GM23338 (cell line): ENCODE data around the gene SND1. TPM values are rescaled to one million over a fixed set of nuclear protein-coding genes. Genes with fewer than 3 reads are reported as not detected.
A peak's percentile ranks its signal among the peaks of the same experiment; 100 is the strongest.

ENCODE experiments used
- ATAC-seq: fragments of 200-7000 bp; cut with Tn5 transposase; 3 replicates; pipeline ENCODE4 v1.9.1; 2020
- DNase-seq: peaks from one replicate; pipeline ENCODE4 v3.0.0-alpha.2; 2015; ENCODE audit warnings: low spot score
- H2AFZ ChIP-seq: fragments of 200-600 bp; sonication (generic); 2 replicates; pipeline ENCODE4 v1.8.0; 2016; ENCODE audit warnings: antibody characterized with exemption, mild to moderate bottlenecking, moderate library complexity
- H3F3A ChIP-seq: fragments of 200-600 bp; sonication (generic); replicated peaks from 2 replicates; pipeline ENCODE4 v1.8.0; 2017; ENCODE audit warnings: antibody characterized with exemption, mixed run types, low read depth
- H3K27ac ChIP-seq: fragments of 200-600 bp; sonication (generic); 2 replicates; pipeline ENCODE4 v1.6.1; 2016; ENCODE audit warnings: low read depth
- H3K27me3 ChIP-seq: fragments of 200-600 bp; sonication (generic); 2 replicates; pipeline ENCODE4 v1.8.0; 2016; ENCODE audit warnings: mild to moderate bottlenecking, mixed run types, moderate library complexity; ENCODE audit not compliant: insufficient read depth
- H3K36me3 ChIP-seq: fragments of 200-600 bp; sonication (generic); 2 replicates; pipeline ENCODE4 v1.8.0; 2016; ENCODE audit warnings: mild to moderate bottlenecking; ENCODE audit not compliant: insufficient read depth
- H3K4me1 ChIP-seq: fragments of 200-600 bp; sonication (generic); 2 replicates; pipeline ENCODE4 v1.8.0; 2016; ENCODE audit warnings: mild to moderate bottlenecking, moderate library complexity; ENCODE audit not compliant: insufficient read depth
- H3K4me2 ChIP-seq: fragments of 200-600 bp; sonication (generic); 2 replicates; pipeline ENCODE4 v1.7.1; 2017; ENCODE audit warnings: mixed run types
- H3K4me3 ChIP-seq: fragments of 200-600 bp; sonication (generic); 2 replicates; pipeline ENCODE4 v1.6.1; 2016; ENCODE audit warnings: mixed run types
- H3K79me2 ChIP-seq: fragments of 200-600 bp; sonication (generic); replicated peaks from 2 replicates; pipeline ENCODE4 v1.8.0; 2017; ENCODE audit warnings: mild to moderate bottlenecking; ENCODE audit not compliant: insufficient read depth
- H3K9me2 ChIP-seq: fragments of 200-600 bp; sonication (generic); 2 replicates; pipeline ENCODE4 v1.8.0; 2017; ENCODE audit not compliant: insufficient read depth
- H4K20me1 ChIP-seq: fragments of 200-600 bp; sonication (generic); replicated peaks from 2 replicates; pipeline ENCODE4 v1.8.0; 2017; ENCODE audit warnings: mild to moderate bottlenecking; ENCODE audit not compliant: insufficient read depth
- H3K27ac Mint-ChIP-seq: 2 replicates; pipeline ENCODE4 v1.8.0; 2020; ENCODE audit warnings: inconsistent platforms, mild to moderate bottlenecking, moderate library complexity, mixed read lengths
- H3K27me3 Mint-ChIP-seq: 3 replicates; pipeline ENCODE4 v1.8.0; 2022; ENCODE audit warnings: low read depth, mild to moderate bottlenecking, moderate library complexity, mixed read lengths, inconsistent platforms; ENCODE audit not compliant: insufficient read depth, poor library complexity
- H3K36me3 Mint-ChIP-seq: 3 replicates; pipeline ENCODE4 v1.8.0; 2021; ENCODE audit warnings: low read depth, mild to moderate bottlenecking, inconsistent platforms, moderate library complexity, mixed read lengths
- H3K4me1 Mint-ChIP-seq: 3 replicates; pipeline ENCODE4 v1.8.0; 2020; ENCODE audit warnings: mild to moderate bottlenecking, inconsistent platforms, mixed read lengths
- H3K4me3 Mint-ChIP-seq: 3 replicates; pipeline ENCODE4 v1.8.0; 2021; ENCODE audit warnings: moderate library complexity, mild to moderate bottlenecking, inconsistent platforms, mixed read lengths
- H3K9me3 Mint-ChIP-seq: 3 replicates; pipeline ENCODE4 v1.8.0; 2020; ENCODE audit warnings: moderate library complexity, mild to moderate bottlenecking, inconsistent platforms, mixed read lengths
- ETS1 ChIP-seq: IDR thresholded peaks from 2 replicates; pipeline ENCODE4 v1.6.1; 2016; ENCODE audit warnings: antibody characterized with exemption
- EZH2 ChIP-seq: fragments of 200-600 bp; sonication (generic); IDR thresholded peaks from one replicate; pipeline ENCODE4 v1.8.0; 2017; ENCODE audit warnings: antibody characterized with exemption, mild to moderate bottlenecking, low read depth; ENCODE audit not compliant: unreplicated experiment
- STAT1 ChIP-seq: IDR thresholded peaks from one replicate; pipeline ENCODE4 v1.6.1; 2016; ENCODE audit warnings: antibody characterized with exemption; ENCODE audit not compliant: unreplicated experiment
- ZNF114 ChIP-seq: fragments of 250-450 bp; sonication (Bioruptor Pico); IDR thresholded peaks from 2 replicates; pipeline ENCODE4 v1.5.0; 2020; ENCODE audit warnings: mild to moderate bottlenecking, moderate library complexity
- ZNF331 ChIP-seq: fragments of 250-450 bp; sonication (Bioruptor Pico); IDR thresholded peaks from 2 replicates; pipeline ENCODE4 v1.5.0; 2020; ENCODE audit warnings: low read depth, mild to moderate bottlenecking, moderate library complexity
- ZNF462 ChIP-seq: fragments of 250-450 bp; sonication (Bioruptor Pico); IDR thresholded peaks from 2 replicates; pipeline ENCODE4 v1.5.0; 2020; ENCODE audit warnings: mild to moderate bottlenecking, moderate library complexity
- polyA plus RNA-seq: library from polyadenylated mRNA; unstranded; fragments of >200 nt; fragmentation: Nextera tagmentation; extraction: Ambion mirVana; gene quantifications from 2 replicates; pipeline ENCODE4 v1.2.1, GENCODE V29; 2016
- total RNA-seq: library from RNA; depleted of rRNA; stranded (reverse); fragments of >200 nt; shearing (Covaris generic); gene quantifications from 2 replicates; pipeline ENCODE4 v1.2.3, GENCODE V29; 2014
- TF ChIP-seq, protein P1 (sequence below), 2 experiments: fragments of 200-600 bp in 1 of 2; sonication (generic) in 1 of 2; conservative IDR thresholded peaks; 2 replicates each; pipeline versions ENCODE4 v1.5.1 to v1.6.1; 2016 to 2017; ENCODE audit warnings: antibody characterized with exemption in 2 of 2, low read depth in 2 of 2, mild to moderate bottlenecking in 2 of 2, moderate library complexity in 1 of 2

The SND1 gene
- total and polyA plus RNA-seq, 2 experiments from 2014 or later = 107 to 254 TPM

- TF ChIP-seq ZNF462 (CRISPR knock-in tag) = no peak
- no peak for TF ChIP-seq ZNF331 (CRISPR knock-in tag)
- TF ChIP-seq, protein P1, sequence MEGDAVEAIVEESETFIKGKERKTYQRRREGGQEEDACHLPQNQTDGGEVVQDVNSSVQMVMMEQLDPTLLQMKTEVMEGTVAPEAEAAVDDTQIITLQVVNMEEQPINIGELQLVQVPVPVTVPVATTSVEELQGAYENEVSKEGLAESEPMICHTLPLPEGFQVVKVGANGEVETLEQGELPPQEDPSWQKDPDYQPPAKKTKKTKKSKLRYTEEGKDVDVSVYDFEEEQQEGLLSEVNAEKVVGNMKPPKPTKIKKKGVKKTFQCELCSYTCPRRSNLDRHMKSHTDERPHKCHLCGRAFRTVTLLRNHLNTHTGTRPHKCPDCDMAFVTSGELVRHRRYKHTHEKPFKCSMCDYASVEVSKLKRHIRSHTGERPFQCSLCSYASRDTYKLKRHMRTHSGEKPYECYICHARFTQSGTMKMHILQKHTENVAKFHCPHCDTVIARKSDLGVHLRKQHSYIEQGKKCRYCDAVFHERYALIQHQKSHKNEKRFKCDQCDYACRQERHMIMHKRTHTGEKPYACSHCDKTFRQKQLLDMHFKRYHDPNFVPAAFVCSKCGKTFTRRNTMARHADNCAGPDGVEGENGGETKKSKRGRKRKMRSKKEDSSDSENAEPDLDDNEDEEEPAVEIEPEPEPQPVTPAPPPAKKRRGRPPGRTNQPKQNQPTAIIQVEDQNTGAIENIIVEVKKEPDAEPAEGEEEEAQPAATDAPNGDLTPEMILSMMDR (conservative IDR thresholded peaks at IDR 0.05; ENCODE audit: low read depth in 2 of 2) = no peak
- no peak for TF ChIP-seq STAT1
Observed at GRCh38 chr7:128034825-128035224, 382.8 kb downstream of the SND1 start (continued).

GRCh38 chr7:128035712-128036111 is 383.7 kb downstream of the SND1 start:
- DNase-seq (peak; percentile 72), ATAC-seq (peak; percentile 31)
- TF ChIP-seq STAT1 (no peak), ETS1 (no peak), ZNF331 (CRISPR knock-in tag) (no peak), EZH2 (no peak), ZNF114 (CRISPR knock-in tag) (no peak)
- TF ChIP-seq, protein P1 (conservative IDR thresholded peaks at IDR 0.05; ENCODE audit: low read depth in 2 of 2) = peak; percentile 62 to 82
- peaks cover 19% of the 10 kb centered on the region for H3K4me1 Mint-ChIP-seq
- Histone ChIP-seq H3K36me3 (no peaks in the 10 kb centered on the region), H3K4me2 (no peak overlapping the region), H3K27ac (no peak overlapping the region), H3K79me2 (peaks cover 10% of the 10 kb centered on the region; the same call in 1 of the 2 replicates), H3K9me2 (no peaks in the 10 kb centered on the region), H3K27me3 (peaks cover 24% of the 10 kb centered on the region), H3K4me3 (no peak overlapping the region), H2AFZ (no peak overlapping the region), H4K20me1 (peaks cover 31% of the 10 kb centered on the region), H3K4me1 (peaks cover 11% of the 10 kb centered on the region), H3F3A (no peaks in the 10 kb centered on the region)
- no peak overlapping the region for H3K27ac Mint-ChIP-seq
- H3K36me3 Mint-ChIP-seq = peaks cover under 1% of the 10 kb centered on the region; the same call in 1 of the 3 replicates
- H3K4me3 Mint-ChIP-seq = no peak overlapping the region; the same call in 2 of the 3 replicates
- H3K9me3 Mint-ChIP-seq = no peaks in the 10 kb centered on the region
- peaks cover 16% of the 10 kb centered on the region for H3K27me3 Mint-ChIP-seq
